GM18505 (cell line): ENCODE data around the gene COX8C.

Source experiments
- ATAC-seq: cut with Tn5 transposase; IDR thresholded peaks from one replicate; pipeline ENCODE4 v1.9.1; 2021; ENCODE audit not compliant: unreplicated experiment
- POLR2A ChIP-seq: IDR thresholded peaks from 4 replicates; pipeline ENCODE4 v1.6.1; 2011; ENCODE audit warnings: borderline replicate concordance; ENCODE audit not compliant: insufficient read depth, insufficient read length; ENCODE audit errors: extremely low read depth

Gene COX8C

GRCh38 chr14:93315575-93315974 lies 31.4 kb upstream of the COX8C start:
- ATAC-seq = no peak
- TF ChIP-seq POLR2A = no peak

DNA sequence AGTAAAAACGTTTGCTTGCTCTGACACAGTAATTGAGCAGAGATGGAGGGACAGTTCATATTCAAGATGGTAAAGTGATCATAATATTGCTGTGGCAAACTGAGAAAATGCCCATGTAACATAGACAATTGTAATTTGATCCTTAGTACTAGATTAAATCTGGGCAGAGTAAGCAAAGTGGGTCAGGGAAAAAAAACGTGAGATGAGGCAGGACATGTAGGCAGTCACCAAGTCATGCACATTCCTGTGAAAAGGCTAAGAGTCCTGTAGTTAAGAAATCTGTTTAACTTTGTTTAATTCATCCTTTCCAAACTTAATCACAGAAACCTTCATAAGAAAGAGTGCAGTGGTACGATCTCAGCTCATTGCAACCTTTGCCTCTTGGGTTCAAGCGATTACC lies 30.3 kb upstream of the COX8C start:
- no peak for TF ChIP-seq POLR2A
- no peak for ATAC-seq

GRCh38 chr14:93317210-93317874 lies 29.6 kb upstream of the COX8C start:
- TF ChIP-seq POLR2A = no peak
- no peak for ATAC-seq

GRCh38 chr14:93317875-93318807 lies 28.8 kb upstream of the COX8C start:
- no peak for ATAC-seq
- TF ChIP-seq POLR2A = no peak

- no peak for ATAC-seq
- no peak for TF ChIP-seq POLR2A
These were observed 28.1 kb upstream of the COX8C start for GRCh38 chr14:93318927-93319326.

DNA sequence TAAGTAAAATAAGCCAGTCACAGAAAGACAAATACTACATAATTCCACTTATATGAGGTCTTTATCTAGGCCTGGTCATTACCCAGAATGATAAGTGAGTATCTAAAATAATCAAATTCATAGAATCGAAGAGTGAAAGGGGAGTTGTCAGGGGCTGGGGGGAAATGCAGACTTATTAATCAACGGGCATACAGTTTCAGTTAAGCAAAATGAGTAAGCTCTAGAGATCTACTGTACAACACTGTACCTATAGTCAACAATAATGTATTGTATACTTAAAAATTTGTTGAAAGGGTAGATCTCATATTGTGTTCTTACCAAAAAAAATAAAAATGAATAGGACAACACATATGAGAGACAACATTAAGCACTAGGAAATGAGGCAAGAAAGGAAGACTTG lies 27.5 kb upstream of the COX8C start:
- no peak for ATAC-seq
- TF ChIP-seq POLR2A = no peak

DNA sequence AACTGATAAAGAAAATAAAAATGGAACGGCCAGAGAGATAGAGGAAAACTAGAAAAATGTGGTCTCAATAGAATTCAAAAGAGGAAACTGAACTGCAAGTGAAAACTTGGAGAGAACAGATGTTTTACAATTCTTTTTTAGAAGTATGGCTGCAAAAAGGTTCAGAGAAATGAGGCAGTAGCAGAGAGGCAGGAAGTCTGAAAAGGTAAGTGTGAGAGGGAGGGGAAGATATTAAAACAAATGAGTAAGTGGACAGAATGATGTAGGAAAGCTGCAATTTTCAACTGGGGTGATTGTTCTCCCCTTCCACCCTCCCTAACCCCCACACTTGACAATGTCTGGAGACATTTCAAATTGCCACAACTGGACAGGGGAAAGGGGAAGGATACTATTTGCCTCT lies 27.0 kb upstream of the COX8C start:
- TF ChIP-seq POLR2A = no peak
- no peak for ATAC-seq

- no peak for TF ChIP-seq POLR2A
- ATAC-seq = no peak
These were observed 26.5 kb upstream of the COX8C start for GRCh38 chr14:93320489-93320888.

- TF ChIP-seq POLR2A = no peak
- ATAC-seq = no peak
These were observed 23.9 kb upstream of the COX8C start for GRCh38 chr14:93322929-93323599.

DNA sequence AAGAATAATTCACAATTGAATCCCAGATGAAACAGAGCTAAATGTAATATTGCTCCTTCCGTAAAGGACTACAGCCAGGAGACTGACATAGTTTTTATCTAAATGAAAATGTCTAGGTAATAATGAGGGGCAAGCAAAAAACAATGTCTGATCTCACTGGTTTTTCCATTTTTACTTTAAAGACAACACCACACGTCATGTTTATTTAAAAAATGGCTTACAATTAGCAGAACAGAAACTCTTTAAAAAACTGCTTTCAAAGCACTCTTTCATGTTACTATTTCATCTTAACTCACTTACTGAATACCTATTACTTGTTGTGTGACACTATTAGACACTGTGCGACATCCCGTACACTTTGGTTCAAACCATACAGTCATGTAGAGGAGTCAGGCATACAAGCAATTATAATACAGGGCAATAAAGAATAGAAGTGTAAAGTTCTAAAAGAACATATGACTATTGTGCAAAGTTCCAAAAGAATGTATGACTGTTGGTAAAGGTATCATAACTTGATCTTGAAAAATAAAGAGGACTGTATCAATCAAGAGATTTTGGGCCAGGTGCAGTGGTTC lies 23.3 kb upstream of the COX8C start:
- no peak for ATAC-seq
- no peak for TF ChIP-seq POLR2A

DNA sequence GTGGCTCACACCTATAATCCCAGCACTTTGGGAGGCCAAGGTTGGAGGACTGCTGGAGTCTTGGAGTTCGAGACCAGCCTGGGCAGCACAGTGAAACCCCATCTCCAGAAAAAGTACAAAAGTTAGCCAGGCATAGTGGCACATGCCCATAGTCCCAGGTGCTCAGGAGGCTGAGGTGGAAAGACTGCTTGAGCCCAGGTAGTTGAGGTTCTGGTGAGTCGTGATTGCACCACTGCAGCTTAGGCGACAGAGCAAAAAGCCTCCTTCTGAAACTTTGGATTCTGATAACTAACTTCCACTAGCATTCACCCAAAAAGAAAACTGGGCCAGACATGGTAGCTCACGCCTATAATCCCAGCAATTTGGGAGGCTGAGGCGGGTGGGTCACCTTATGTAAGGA lies 20.8 kb upstream of the COX8C start:
- ATAC-seq = no peak
- no peak for TF ChIP-seq POLR2A

GRCh38 chr14:93328546-93328945 lies 18.4 kb upstream of the COX8C start:
- no peak for ATAC-seq
- TF ChIP-seq POLR2A = no peak

GRCh38 chr14:93329965-93330608 lies 16.9 kb upstream of the COX8C start:
- no peak for TF ChIP-seq POLR2A
- ATAC-seq = no peak
